Heart left ventricle (tissue), 16 donors: ENCODE data around the gene TH. TPM values are rescaled to one million over a fixed set of nuclear protein-coding genes. Genes with fewer than 3 reads are reported as not detected.

ENCODE experiments used
- ATAC-seq, 4 donors: fragments of 200-7000 bp; cut with Tn5 transposase; one replicate each; pipeline ENCODE4 v1.9.1; 2020 to 2022; ENCODE audit warnings: moderate library complexity in 4 of 4, mild to moderate bottlenecking in 3 of 4, moderate number of reproducible peaks in 1 of 4
- DNase-seq, 5 donors: peaks; one replicate each; pipeline ENCODE4 v3.0.0-alpha.2; 2020
- H3K27ac ChIP-seq, 12 donors: fragments of 200-600 bp; sonication (generic) in 4 of 12; one replicate each; pipeline versions ENCODE4 v1.5.0 to v1.8.0; 2016 to 2022; ENCODE audit warnings: mild to moderate bottlenecking in 2 of 12
- H3K27me3 ChIP-seq, 9 donors: fragments of 200-600 bp; sonication (generic) in 2 of 9; one replicate each; pipeline versions ENCODE4 v1.5.1 to v1.8.0; 2016 to 2022; ENCODE audit warnings: mild to moderate bottlenecking in 3 of 9
- H3K36me3 ChIP-seq, 9 donors: fragments of 200-600 bp; sonication (generic) in 2 of 9; one replicate each; pipeline versions ENCODE4 v1.5.0 to v1.8.0; 2018 to 2022; ENCODE audit warnings: mild to moderate bottlenecking in 2 of 9
- H3K4me1 ChIP-seq, 12 donors: fragments of 200-600 bp; sonication (generic) in 4 of 12; one replicate each; pipeline versions ENCODE4 v1.5.0 to v1.8.0; 2016 to 2022; ENCODE audit warnings: mild to moderate bottlenecking in 3 of 12
- H3K4me3 ChIP-seq, 12 donors: fragments of 200-600 bp; sonication (generic) in 4 of 12; one replicate each; pipeline versions ENCODE4 v1.5.0 to v1.8.0; 2017 to 2022; ENCODE audit warnings: mild to moderate bottlenecking in 9 of 12, moderate library complexity in 4 of 12
- H3K9me3 ChIP-seq, 12 donors: fragments of 200-600 bp; sonication (generic) in 4 of 12; one replicate each; pipeline versions ENCODE4 v1.5.0 to v1.8.0; 2016 to 2022; ENCODE audit warnings: mild to moderate bottlenecking in 1 of 12
- POLR2A ChIP-seq, 2 donors: fragments of 450-650 bp; IDR thresholded peaks; one replicate each; pipeline ENCODE4 v1.6.1; 2017; ENCODE audit warnings: antibody characterized with exemption in 2 of 2, mild to moderate bottlenecking in 2 of 2, moderate library complexity in 2 of 2
- WGBS, 4 donors: extraction: QIAGEN DNeasy Blood & Tissue Kit in 2 of 4; methylation state at CpG; one replicate each; pipeline versions ENCODE4 v1.1.5 to v1.1.7; 2013 to 2018; 5-methylcytosine and 5-hydroxymethylcytosine counted together
- intact Hi-C, 10 donors: fragments of 100-400 bp; cut with DNase I; formaldehyde crosslinking; loops; one replicate each; pipeline versions ENCODE4 v1.11.1 to v1.14.2; 2022
- polyA plus RNA-seq, 2 donors: library from polyadenylated mRNA; stranded (reverse); fragments of 200-250 nt; gene quantifications; one replicate each; pipeline ENCODE4 v1.2.3, GENCODE V29; 2013
- total RNA-seq, 9 donors: library from RNA; depleted of rRNA in 2 of 9; stranded (reverse); fragments of >200 nt in 2 of 9; fragmentation: NEBNext Ultra II Directional in 3 of 9; extraction: Animal tissue kit (Norgen Biotek cat#: 25700) in 3 of 9; gene quantifications; one replicate each; pipeline versions ENCODE4 v1.1.0 to v1.2.4, GENCODE V29; 2016 to 2023
- TF ChIP-seq, protein P1 (sequence below), 12 donors: fragments of 200-600 bp; sonication (generic) in 4 of 12; IDR thresholded peaks; one replicate each; pipeline versions ENCODE4 v1.5.0 to v1.8.0; 2018 to 2022; ENCODE audit warnings: antibody characterized with exemption in 12 of 12, mild to moderate bottlenecking in 5 of 12
- donor health status: ischemic (EF 13 %, LVEDD 7.1; RV severe dilation, severe dysfunction).
- donor health status: healthy with polysubstance abuse.
- donor health status: DM: no; HTN: yes; CAD: no.
- donor health status: DM: no; HTN: no; CAD: no.
- donor health status: ischemic (EF 25% LVEDD 6.9; RV normal size, moderate dysfunction).
- donor health status: ischemic (EF 25% LVEDD 5.7; RV mildly dilated, moderate dysfunction).
- donor health status: healthy.
- donor health status: DM: yes; HTN: yes; CAD: no.
- donor health status: ischemic (EF 35%, LVEDD 5.7; RV mildly dilated, moderate dysfunction).
- donor health status: nonischemic (EF 11% LVEDD 7.7; RV severe dilation, severe dysfunction).
- donor health status: DM: yes; HTN: yes; CAD: no.
- donor health status: PGD.
- donor health status: ischemic (EF 29% LVEDD 5.4; RV normal size, mild dysfunction).
- donor health status: nonischemic (EF 23%, LVEDD 6.1; RV moderate dilation, normal function).

TH gene
- total and polyA plus RNA-seq, 11 donors = 0.08 TPM; not detected in 10

DNA sequence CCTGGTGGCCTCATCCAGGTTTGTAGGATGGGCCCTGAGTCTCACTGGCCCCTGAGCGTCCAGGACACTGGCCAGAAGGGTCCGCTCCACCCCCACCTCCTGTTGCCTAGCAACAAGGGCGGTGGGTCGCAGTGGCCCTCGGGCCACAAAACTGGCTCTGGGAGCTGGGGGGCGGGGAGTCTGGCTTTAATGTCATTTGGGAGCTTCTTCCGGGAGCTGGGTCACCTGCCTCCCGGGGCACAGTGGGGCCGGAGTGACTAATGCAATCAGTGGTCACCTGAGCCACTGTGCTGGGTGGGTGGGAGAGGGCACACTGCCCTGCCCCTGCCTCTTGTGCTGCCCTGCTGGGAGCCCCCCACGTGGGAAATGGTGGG is 2.6 kb downstream of the TH start:
- intact Hi-C loops = no loop called here
- 68 to 85% (median 77%) methylated on average over 8 to 10 of the region's 10 CpGs for WGBS, 4 donors

GRCh38 chr11:2168286-2169004 is 3.2 kb downstream of the TH start:
- no peak for ATAC-seq

More for the DNA sequence above, 2.6 kb downstream of the TH start:
- no peak overlapping the region for H3K4me3 ChIP-seq
- peaks cover 0 to 13% (median 6%) of the 10 kb centered on the region in 12 donors for H3K4me1 ChIP-seq
- no peak for ATAC-seq
- H3K36me3 ChIP-seq = no peaks in the 10 kb centered on the region
- no peak for DNase-seq
- no peaks in the 10 kb centered on the region for H3K9me3 ChIP-seq
- H3K27ac ChIP-seq = no peak overlapping the region
- no peak for TF ChIP-seq POLR2A (IDR thresholded peaks at IDR 0.05)
- TF ChIP-seq, protein P1, sequence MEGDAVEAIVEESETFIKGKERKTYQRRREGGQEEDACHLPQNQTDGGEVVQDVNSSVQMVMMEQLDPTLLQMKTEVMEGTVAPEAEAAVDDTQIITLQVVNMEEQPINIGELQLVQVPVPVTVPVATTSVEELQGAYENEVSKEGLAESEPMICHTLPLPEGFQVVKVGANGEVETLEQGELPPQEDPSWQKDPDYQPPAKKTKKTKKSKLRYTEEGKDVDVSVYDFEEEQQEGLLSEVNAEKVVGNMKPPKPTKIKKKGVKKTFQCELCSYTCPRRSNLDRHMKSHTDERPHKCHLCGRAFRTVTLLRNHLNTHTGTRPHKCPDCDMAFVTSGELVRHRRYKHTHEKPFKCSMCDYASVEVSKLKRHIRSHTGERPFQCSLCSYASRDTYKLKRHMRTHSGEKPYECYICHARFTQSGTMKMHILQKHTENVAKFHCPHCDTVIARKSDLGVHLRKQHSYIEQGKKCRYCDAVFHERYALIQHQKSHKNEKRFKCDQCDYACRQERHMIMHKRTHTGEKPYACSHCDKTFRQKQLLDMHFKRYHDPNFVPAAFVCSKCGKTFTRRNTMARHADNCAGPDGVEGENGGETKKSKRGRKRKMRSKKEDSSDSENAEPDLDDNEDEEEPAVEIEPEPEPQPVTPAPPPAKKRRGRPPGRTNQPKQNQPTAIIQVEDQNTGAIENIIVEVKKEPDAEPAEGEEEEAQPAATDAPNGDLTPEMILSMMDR (IDR thresholded peaks at IDR 0.05) = no peak
- H3K27me3 ChIP-seq = peaks cover 0 to 30% (median 17%) of the 10 kb centered on the region in 9 donors

GRCh38 chr11:2167141-2168045 is 4.2 kb downstream of the TH start:
- WGBS, 4 donors = 67 to 78% (median 75%) methylated on average over 27 to 31 of the region's 31 CpGs
- no peak overlapping the region for H3K4me3 ChIP-seq
- H3K36me3 ChIP-seq = no peaks in the 10 kb centered on the region
- H3K27me3 ChIP-seq = peaks cover 0 to 36% (median 21%) of the 10 kb centered on the region in 9 donors
- intact Hi-C loops = no loop called here
- no peak for TF ChIP-seq POLR2A (IDR thresholded peaks at IDR 0.05)
- TF ChIP-seq, protein P1 (IDR thresholded peaks at IDR 0.05) = no peak
- no peaks in the 10 kb centered on the region for H3K9me3 ChIP-seq
- DNase-seq = no peak
- no peak overlapping the region for H3K27ac ChIP-seq
- H3K4me1 ChIP-seq = peaks cover 0 to 13% (median 6%) of the 10 kb centered on the region in 12 donors
- no peak for ATAC-seq

More at GRCh38 chr11:2168286-2169004, 3.2 kb downstream of the TH start:
- no peak overlapping the region for H3K4me3 ChIP-seq
- H3K27me3 ChIP-seq = peaks cover 0 to 30% (median 21%) of the 10 kb centered on the region in 9 donors
- no peak for TF ChIP-seq POLR2A (IDR thresholded peaks at IDR 0.05)
- TF ChIP-seq, protein P1 (IDR thresholded peaks at IDR 0.05) = no peak
- no peaks in the 10 kb centered on the region for H3K9me3 ChIP-seq
- H3K4me1 ChIP-seq = peaks cover 0 to 13% (median 6%) of the 10 kb centered on the region in 12 donors
- H3K27ac ChIP-seq = no peak overlapping the region
- 86 to 88% (median 87%) methylated on average over 26 to 33 of the region's 33 CpGs for WGBS, 4 donors
- intact Hi-C loops = no loop called here
- DNase-seq = no peak
- H3K36me3 ChIP-seq = no peaks in the 10 kb centered on the region
